GM12878 (cell line): Measurements from ENCODE around the gene GJA9.

Experiments used
- ASH2L ChIP-seq: fragments of 300-600, 200-600 bp; sonication (generic); IDR thresholded peaks from 2 replicates; pipeline ENCODE4 v1.6.1; 2017; ENCODE audit warnings: low read depth, mild to moderate bottlenecking, borderline replicate concordance
- CHD2 ChIP-seq: IDR thresholded peaks from 2 replicates; pipeline ENCODE4 v1.6.1; 2011; ENCODE audit warnings: low read depth, low read length, improper control_type of control experiment, borderline replicate concordance
- EP300 ChIP-seq, 2 experiments: fragments of 150-350 bp in 1 of 2; IDR thresholded peaks; 2 replicates each; pipeline ENCODE4 v1.6.1; 2011 to 2012; ENCODE audit warnings: low read depth in 2 of 2, low read length in 2 of 2, borderline replicate concordance in 1 of 2, improper control_type of control experiment in 1 of 2, inconsistent platforms in 1 of 2; ENCODE audit not compliant: control insufficient read depth in 1 of 2
- HDAC6 ChIP-seq: fragments of 200-600 bp; sonication (generic); IDR thresholded peaks from one replicate; pipeline ENCODE4 v1.8.0; 2017; ENCODE audit warnings: antibody characterized with exemption; ENCODE audit not compliant: unreplicated experiment
- STAT3 ChIP-seq: IDR thresholded peaks from 2 replicates; pipeline ENCODE4 v1.6.1; 2011; ENCODE audit warnings: low read depth, low read length, improper control_type of control experiment
- TF ChIP-seq, protein P1 (sequence below), 3 experiments: IDR thresholded peaks in 2 of 3; conservative IDR thresholded peaks in 1 of 3; 2 replicates each; pipeline ENCODE4 v1.5.1; 2011; ENCODE audit warnings: low read depth in 3 of 3, low read length in 3 of 3, mild to moderate bottlenecking in 3 of 3, control low read depth in 2 of 3, moderate library complexity in 2 of 3, inconsistent platforms in 1 of 3, mixed read lengths in 1 of 3; ENCODE audit not compliant: control insufficient read depth in 2 of 3, insufficient read depth in 1 of 3; ENCODE audit errors: extremely low read depth in 1 of 3
- TF ChIP-seq, protein P2 (sequence below): IDR thresholded peaks from 2 replicates; pipeline ENCODE4 v1.6.1; 2012; ENCODE audit warnings: mild to moderate bottlenecking, low read depth, low read length

DNA sequence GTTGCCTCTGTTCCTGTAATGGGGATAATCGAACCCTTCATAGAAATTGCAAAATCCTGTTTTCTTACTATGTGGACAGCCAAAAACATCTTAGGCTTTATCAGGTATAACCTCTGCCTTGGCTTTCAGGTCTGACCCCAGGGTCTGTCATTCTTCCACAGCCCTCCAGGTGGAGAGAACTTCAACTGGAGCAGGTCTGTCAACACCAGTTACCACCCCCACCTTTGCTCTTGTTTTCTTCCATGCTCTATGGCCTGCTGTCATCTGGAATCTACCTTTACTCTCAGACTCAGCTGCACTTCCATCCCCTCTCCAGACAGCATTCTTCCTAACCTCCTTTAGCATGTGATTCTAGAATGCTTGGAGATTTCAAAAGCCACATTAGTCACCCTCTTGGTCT, 10.4 kb upstream of the GJA9 start:
- TF ChIP-seq ASH2L (no peak), STAT3 (no peak), EP300 (IDR thresholded peaks at IDR 0.05; ENCODE audit: borderline replicate concordance in 1 of 2, control insufficient read depth in 1 of 2, low read depth in 2 of 2, low read length in 2 of 2) (no peak), HDAC6 (no peak), CHD2 (no peak)
- TF ChIP-seq, protein P1, sequence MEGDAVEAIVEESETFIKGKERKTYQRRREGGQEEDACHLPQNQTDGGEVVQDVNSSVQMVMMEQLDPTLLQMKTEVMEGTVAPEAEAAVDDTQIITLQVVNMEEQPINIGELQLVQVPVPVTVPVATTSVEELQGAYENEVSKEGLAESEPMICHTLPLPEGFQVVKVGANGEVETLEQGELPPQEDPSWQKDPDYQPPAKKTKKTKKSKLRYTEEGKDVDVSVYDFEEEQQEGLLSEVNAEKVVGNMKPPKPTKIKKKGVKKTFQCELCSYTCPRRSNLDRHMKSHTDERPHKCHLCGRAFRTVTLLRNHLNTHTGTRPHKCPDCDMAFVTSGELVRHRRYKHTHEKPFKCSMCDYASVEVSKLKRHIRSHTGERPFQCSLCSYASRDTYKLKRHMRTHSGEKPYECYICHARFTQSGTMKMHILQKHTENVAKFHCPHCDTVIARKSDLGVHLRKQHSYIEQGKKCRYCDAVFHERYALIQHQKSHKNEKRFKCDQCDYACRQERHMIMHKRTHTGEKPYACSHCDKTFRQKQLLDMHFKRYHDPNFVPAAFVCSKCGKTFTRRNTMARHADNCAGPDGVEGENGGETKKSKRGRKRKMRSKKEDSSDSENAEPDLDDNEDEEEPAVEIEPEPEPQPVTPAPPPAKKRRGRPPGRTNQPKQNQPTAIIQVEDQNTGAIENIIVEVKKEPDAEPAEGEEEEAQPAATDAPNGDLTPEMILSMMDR (IDR thresholded peaks at IDR 0.05 in 2 of 3, conservative IDR thresholded peaks at IDR 0.05 in 1 of 3; ENCODE audit: control insufficient read depth in 2 of 3, extremely low read depth in 1 of 3, insufficient read depth in 1 of 3, low read depth in 3 of 3, low read length in 3 of 3) = peak in 1 of 3 experiments; percentile 17; a peak in 1 of 6 replicates
- TF ChIP-seq, protein P2, sequence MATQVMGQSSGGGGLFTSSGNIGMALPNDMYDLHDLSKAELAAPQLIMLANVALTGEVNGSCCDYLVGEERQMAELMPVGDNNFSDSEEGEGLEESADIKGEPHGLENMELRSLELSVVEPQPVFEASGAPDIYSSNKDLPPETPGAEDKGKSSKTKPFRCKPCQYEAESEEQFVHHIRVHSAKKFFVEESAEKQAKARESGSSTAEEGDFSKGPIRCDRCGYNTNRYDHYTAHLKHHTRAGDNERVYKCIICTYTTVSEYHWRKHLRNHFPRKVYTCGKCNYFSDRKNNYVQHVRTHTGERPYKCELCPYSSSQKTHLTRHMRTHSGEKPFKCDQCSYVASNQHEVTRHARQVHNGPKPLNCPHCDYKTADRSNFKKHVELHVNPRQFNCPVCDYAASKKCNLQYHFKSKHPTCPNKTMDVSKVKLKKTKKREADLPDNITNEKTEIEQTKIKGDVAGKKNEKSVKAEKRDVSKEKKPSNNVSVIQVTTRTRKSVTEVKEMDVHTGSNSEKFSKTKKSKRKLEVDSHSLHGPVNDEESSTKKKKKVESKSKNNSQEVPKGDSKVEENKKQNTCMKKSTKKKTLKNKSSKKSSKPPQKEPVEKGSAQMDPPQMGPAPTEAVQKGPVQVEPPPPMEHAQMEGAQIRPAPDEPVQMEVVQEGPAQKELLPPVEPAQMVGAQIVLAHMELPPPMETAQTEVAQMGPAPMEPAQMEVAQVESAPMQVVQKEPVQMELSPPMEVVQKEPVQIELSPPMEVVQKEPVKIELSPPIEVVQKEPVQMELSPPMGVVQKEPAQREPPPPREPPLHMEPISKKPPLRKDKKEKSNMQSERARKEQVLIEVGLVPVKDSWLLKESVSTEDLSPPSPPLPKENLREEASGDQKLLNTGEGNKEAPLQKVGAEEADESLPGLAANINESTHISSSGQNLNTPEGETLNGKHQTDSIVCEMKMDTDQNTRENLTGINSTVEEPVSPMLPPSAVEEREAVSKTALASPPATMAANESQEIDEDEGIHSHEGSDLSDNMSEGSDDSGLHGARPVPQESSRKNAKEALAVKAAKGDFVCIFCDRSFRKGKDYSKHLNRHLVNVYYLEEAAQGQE = no peak
